GM18507 (cell line): ENCODE results near the gene SPOP.
"Not testable (repeated sequence)": the region's sequence is repeated elsewhere in the genome, so short reads cannot be mapped to it uniquely, and the experiment has no call there.

Source experiments
- DNase-seq: peaks from one replicate; pipeline ENCODE4 v3.0.0; 2011; ENCODE audit warnings: low read depth; ENCODE audit not compliant: insufficient read length; ENCODE audit errors: extremely low spot score
- FAIRE-seq: peaks from 2 replicates; lab custom pipeline; 2011; peaks lifted over from hg19 to GRCh38; lab: Jason Lieb, UNC

Gene SPOP

GRCh38 chr17:49698005-49698404 is 20.1 kb upstream of the SPOP start:
- DNase-seq = no peak
- FAIRE-seq = no peak

GRCh38 chr17:49696233-49696761 is 18.4 kb upstream of the SPOP start:
- FAIRE-seq (peak; percentile 83), DNase-seq (peak; percentile 36)

GRCh38 chr17:49695698-49696232 is 17.9 kb upstream of the SPOP start:
- FAIRE-seq = no peak

GRCh38 chr17:49694847-49695697 is 17.2 kb upstream of the SPOP start:
- no peak for DNase-seq
- FAIRE-seq = peak; percentile 75

More at GRCh38 chr17:49695698-49696232, 17.9 kb upstream of the SPOP start:
- no peak for DNase-seq

- DNase-seq = no peak
- FAIRE-seq = no peak
Observed at GRCh38 chr17:49692751-49693150, 14.9 kb upstream of the SPOP start.

GRCh38 chr17:49691677-49692191 is 13.8 kb upstream of the SPOP start:
- DNase-seq = no peak
- FAIRE-seq = no peak

GRCh38 chr17:49691086-49691676 is 13.3 kb upstream of the SPOP start:
- DNase-seq = no peak
- FAIRE-seq = no peak

- DNase-seq (no peak), FAIRE-seq (no peak)
Observed at GRCh38 chr17:49690256-49690655, 12.4 kb upstream of the SPOP start.

- no peak for DNase-seq
- no peak for FAIRE-seq
Observed at GRCh38 chr17:49688848-49689247, 11.0 kb upstream of the SPOP start.

- DNase-seq = no peak
- no peak for FAIRE-seq
Observed at GRCh38 chr17:49687878-49688491, 10.1 kb upstream of the SPOP start.

- DNase-seq (no peak), FAIRE-seq (no peak)
Observed at GRCh38 chr17:49681106-49681979, 3.4 kb upstream of the SPOP start.

GRCh38 chr17:49680314-49680713 is 2.4 kb upstream of the SPOP start:
- DNase-seq (no peak), FAIRE-seq (no peak)

GRCh38 chr17:49677134-49677932 is 564 bp downstream of the SPOP start:
- no peak for FAIRE-seq

GRCh38 chr17:49676276-49676868 is 1.5 kb downstream of the SPOP start:
- DNase-seq (peak; percentile 49), FAIRE-seq (peak; percentile 90)

More at GRCh38 chr17:49677134-49677932, 564 bp downstream of the SPOP start:
- peak; percentile 88 for DNase-seq

GRCh38 chr17:49674507-49674906 is 3.4 kb downstream of the SPOP start:
- FAIRE-seq (no peak), DNase-seq (no peak)

- DNase-seq, FAIRE-seq: not testable (repeated sequence)
Observed at GRCh38 chr17:49673679-49674078, 4.2 kb downstream of the SPOP start.

GRCh38 chr17:49670641-49671040 is 7.3 kb downstream of the SPOP start:
- FAIRE-seq (no peak), DNase-seq (no peak)

- DNase-seq (no peak), FAIRE-seq (no peak)
Observed at GRCh38 chr17:49670002-49670401, 7.9 kb downstream of the SPOP start.
